ENCODE results near the gene IGHMBP2.

DNA sequence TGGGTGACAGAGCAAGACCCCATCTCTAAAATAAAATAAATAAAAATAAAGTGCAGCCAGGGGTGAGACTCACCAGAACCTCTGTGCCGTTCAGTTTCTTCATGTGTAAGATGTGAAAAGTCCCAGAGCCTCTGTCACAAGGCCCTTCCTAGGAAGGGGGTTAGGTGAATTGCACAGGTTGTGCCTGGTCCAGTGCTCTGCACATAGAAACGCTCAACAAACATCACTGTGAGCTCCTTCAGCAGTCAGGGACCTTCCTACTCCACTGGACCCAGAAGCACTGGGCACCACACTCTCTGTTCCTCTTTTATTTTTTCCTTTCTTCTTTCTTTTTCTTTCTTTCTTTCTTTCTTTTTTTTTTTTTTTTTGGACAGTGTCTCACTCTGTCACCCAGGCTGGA is 22.4 kb upstream of the IGHMBP2 start:
- no peak for TF ChIP-seq CTCF (IDR thresholded peaks at IDR 0.05)
- TF ChIP-seq POLR2AphosphoS5 (IDR thresholded peaks at IDR 0.05), result no peak
- no peak for TF ChIP-seq EP300 (IDR thresholded peaks at IDR 0.05; ENCODE audit: low read depth)
